ENCODE data around the gene ZCCHC17. TPM values are rescaled to one million over a fixed set of nuclear protein-coding genes. Genes with fewer than 3 reads are reported as not detected.

The ZCCHC17 gene
- total and polyA plus RNA-seq, 2 donors (not counting 1 experiment from before 2014, with no cell fraction given): 14.1 to 20.3 TPM

- ChIA-PET CTCF (interaction anchor here (1.0 to 4.1 kb wide), 3 partner anchors 8 to 356 kb away, joined by 3 to 20 read pairs (median 3); no protein-coding TSS in a partner anchor), POLR2A (no interaction called here)
- no peak for ATAC-seq (ENCODE audit: low read depth)
- no peak overlapping the region for H3K9ac ChIP-seq (ENCODE audit: low read length)
- TF ChIP-seq EZH2 (IDR thresholded peaks at IDR 0.05; ENCODE audit: borderline replicate concordance, insufficient read depth, low read depth, low read length, poor library complexity, severe bottlenecking): no peak
- no peak for TF ChIP-seq CTCF (IDR thresholded peaks at IDR 0.05)
- no peak overlapping the region for H3K4me2 ChIP-seq (replicated peaks; ENCODE audit: low read depth, low read length, poor library complexity, severe bottlenecking)
- no peaks in the 10 kb centered on the region for H3K79me2 ChIP-seq (ENCODE audit: control insufficient read depth, insufficient read depth, low read length)
- H3K27me3 ChIP-seq (replicated peaks in 1 of 4; ENCODE audit: control extremely low read depth in 1 of 4, control insufficient read depth in 3 of 4, insufficient read depth in 4 of 4, low read length in 3 of 4): peaks cover 0 to 55% (median 22%) of the 10 kb centered on the region in 4 experiments
- intact Hi-C loops (cut with micrococcal nuclease): no loop called here
- Mint-ChIP-seq H3K27ac (no peak overlapping the region), H3K4me3 (no peak overlapping the region), H3K27me3 (peaks cover 47% of the 10 kb centered on the region), H3K9me3 (ENCODE audit: insufficient read depth) (no peaks in the 10 kb centered on the region), H3K4me1 (peaks cover 12% of the 10 kb centered on the region)
- H3K27ac ChIP-seq (ENCODE audit: low read length in 2 of 2): no peak overlapping the region
- H3K36me3 ChIP-seq (replicated peaks in 1 of 2; ENCODE audit: control extremely low read depth in 1 of 2, control insufficient read depth in 1 of 2, extremely low read depth in 1 of 2, insufficient read depth in 2 of 2, low read length in 1 of 2): no peaks in the 10 kb centered on the region
- no peak overlapping the region for H2AFZ ChIP-seq (ENCODE audit: insufficient read depth, low read depth, low read length, poor library complexity, severe bottlenecking)
- peaks cover 17 to 18% of the 10 kb centered on the region in 2 donors for H3K4me1 ChIP-seq (ENCODE audit: control insufficient read depth in 2 of 2, insufficient read depth in 2 of 2, low read length in 2 of 2)
- no peak overlapping the region for H3K4me3 ChIP-seq (ENCODE audit: control extremely low read depth in 1 of 5, extremely low read depth in 1 of 5, insufficient read depth in 1 of 5, low read depth in 2 of 5, low read length in 4 of 5)
- no peak for DNase-seq
- peaks cover 0 to 10% (median 0%) of the 10 kb centered on the region in 3 donors for H3K9me3 ChIP-seq (ENCODE audit: control extremely low read depth in 1 of 3, control insufficient read depth in 2 of 3, insufficient read depth in 1 of 3, low read length in 2 of 3)
- WGBS (ENCODE audit: insufficient coverage): 82% methylated on average over 6 of the region's 6 CpGs
- H4K20me1 ChIP-seq (ENCODE audit: control insufficient read depth, insufficient read depth, low read length, poor library complexity, severe bottlenecking): no peaks in the 10 kb centered on the region
These were observed 113.4 kb downstream of the ZCCHC17 start for GRCh38 chr1:31409946-31410858.

- intact Hi-C loops (cut with micrococcal nuclease): no loop called here
- Histone ChIP-seq H2AFZ (ENCODE audit: insufficient read depth, low read depth, low read length, poor library complexity, severe bottlenecking) (no peak overlapping the region), H3K36me3 (replicated peaks in 1 of 2; ENCODE audit: control extremely low read depth in 1 of 2, control insufficient read depth in 1 of 2, extremely low read depth in 1 of 2, insufficient read depth in 2 of 2, low read length in 1 of 2) (no peaks in the 10 kb centered on the region), H3K9ac (ENCODE audit: low read length) (no peak overlapping the region), H4K20me1 (ENCODE audit: control insufficient read depth, insufficient read depth, low read length, poor library complexity, severe bottlenecking) (no peaks in the 10 kb centered on the region), H3K4me2 (replicated peaks; ENCODE audit: low read depth, low read length, poor library complexity, severe bottlenecking) (no peak overlapping the region), H3K27me3 (replicated peaks in 1 of 4; ENCODE audit: control extremely low read depth in 1 of 4, control insufficient read depth in 3 of 4, insufficient read depth in 4 of 4, low read length in 3 of 4) (peaks cover 0 to 59% (median 22%) of the 10 kb centered on the region in 4 experiments), H3K9me3 (ENCODE audit: control extremely low read depth in 1 of 3, control insufficient read depth in 2 of 3, insufficient read depth in 1 of 3, low read length in 2 of 3) (peaks cover 0 to 10% (median 0%) of the 10 kb centered on the region in 3 donors), H3K4me3 (ENCODE audit: control extremely low read depth in 1 of 5, extremely low read depth in 1 of 5, insufficient read depth in 1 of 5, low read depth in 2 of 5, low read length in 4 of 5) (no peak overlapping the region), H3K79me2 (ENCODE audit: control insufficient read depth, insufficient read depth, low read length) (no peaks in the 10 kb centered on the region), H3K4me1 (ENCODE audit: control insufficient read depth in 2 of 2, insufficient read depth in 2 of 2, low read length in 2 of 2) (peaks cover 17 to 18% of the 10 kb centered on the region in 2 donors), H3K27ac (ENCODE audit: low read length in 2 of 2) (no peak overlapping the region)
- H3K9me3 Mint-ChIP-seq (ENCODE audit: insufficient read depth): no peaks in the 10 kb centered on the region
- 69% methylated on average over 2 of the region's 4 CpGs for WGBS (ENCODE audit: insufficient coverage)
- H3K27ac Mint-ChIP-seq: no peak overlapping the region
- CTCF ChIA-PET: interaction anchor here (1.6 to 4.1 kb wide), 3 partner anchors 10 to 15 kb away, joined by 3 to 20 read pairs (median 3); no protein-coding TSS in a partner anchor
- POLR2A ChIA-PET: no interaction called here
- DNase-seq (no peak), ATAC-seq (ENCODE audit: low read depth) (no peak)
- TF ChIP-seq CTCF (IDR thresholded peaks at IDR 0.05) (no peak), EZH2 (IDR thresholded peaks at IDR 0.05; ENCODE audit: borderline replicate concordance, insufficient read depth, low read depth, low read length, poor library complexity, severe bottlenecking) (no peak)
- H3K4me1 Mint-ChIP-seq: peaks cover 12% of the 10 kb centered on the region
- H3K27me3 Mint-ChIP-seq: peaks cover 54% of the 10 kb centered on the region
- H3K4me3 Mint-ChIP-seq: no peak overlapping the region
These were observed 114.0 kb downstream of the ZCCHC17 start for GRCh38 chr1:31410871-31411270.

Measured in B cell (primary cell).